Hepatocyte (in vitro differentiated cells): Measurements from ENCODE around the gene ULK1. TPM values are rescaled to one million over a fixed set of nuclear protein-coding genes. Genes with fewer than 3 reads are reported as not detected.

ENCODE experiments used
- DNase-seq: peaks from one replicate; pipeline ENCODE4 v3.0.0-alpha.2; 2016; ENCODE audit warnings: low spot score
- H2AFZ ChIP-seq: fragments of 200-600 bp; sonication (generic); 2 replicates; pipeline ENCODE4 v1.6.0; 2016; ENCODE audit warnings: antibody characterized with exemption, mild to moderate bottlenecking
- H3K27ac ChIP-seq: fragments of 200-600 bp; sonication (generic); 2 replicates; pipeline ENCODE4 v1.5.1; 2016; ENCODE audit warnings: mild to moderate bottlenecking
- H3K27me3 ChIP-seq: fragments of 200-600 bp; sonication (generic); 2 replicates; pipeline ENCODE4 v1.6.1; 2016
- H3K36me3 ChIP-seq: fragments of 200-600 bp; sonication (generic); replicated peaks from 2 replicates; pipeline ENCODE4 v1.5.1; 2016; ENCODE audit warnings: low read depth; ENCODE audit not compliant: insufficient read depth
- H3K4me1 ChIP-seq: fragments of 200-600 bp; sonication (generic); 2 replicates; pipeline ENCODE4 v1.5.1; 2016; ENCODE audit warnings: mild to moderate bottlenecking, moderate library complexity; ENCODE audit not compliant: insufficient read depth
- H3K4me2 ChIP-seq: fragments of 200-600 bp; sonication (generic); 2 replicates; pipeline ENCODE4 v1.6.0; 2016
- H3K4me3 ChIP-seq: fragments of 200-600 bp; sonication (generic); 2 replicates; pipeline ENCODE4 v1.5.1; 2016; ENCODE audit warnings: mild to moderate bottlenecking
- H3K79me2 ChIP-seq: fragments of 200-600 bp; sonication (generic); 2 replicates; pipeline ENCODE4 v1.6.0; 2017; ENCODE audit warnings: mild to moderate bottlenecking
- H3K9me2 ChIP-seq: fragments of 200-600 bp; sonication (generic); replicated peaks from 2 replicates; pipeline ENCODE4 v1.6.0; 2017; ENCODE audit warnings: mild to moderate bottlenecking; ENCODE audit not compliant: insufficient read depth
- H3K9me3 ChIP-seq: fragments of 200-600 bp; sonication (generic); 2 replicates; pipeline ENCODE4 v1.5.1; 2016; ENCODE audit warnings: low read depth, mild to moderate bottlenecking
- H4K20me1 ChIP-seq: fragments of 200-600 bp; sonication (generic); 2 replicates; pipeline ENCODE4 v1.6.0; 2016; ENCODE audit warnings: mild to moderate bottlenecking; ENCODE audit not compliant: insufficient read depth, poor library complexity, severe bottlenecking
- EZH2 ChIP-seq: fragments of 200-600 bp; sonication (generic); IDR thresholded peaks from 2 replicates; pipeline ENCODE4 v1.6.1; 2016; ENCODE audit warnings: antibody characterized with exemption, mild to moderate bottlenecking, borderline replicate concordance
- EZH2phosphoT487 ChIP-seq: fragments of 200-600 bp; sonication (generic); IDR thresholded peaks from one replicate; pipeline ENCODE4 v1.6.1; 2018; ENCODE audit warnings: antibody characterized with exemption, mild to moderate bottlenecking, low read depth, moderate library complexity; ENCODE audit not compliant: unreplicated experiment, severe bottlenecking
- WGBS: methylation state at CpG from one replicate; pipeline ENCODE4 v1.1.6; 2016; ENCODE audit warnings: low lambda C conversion rate; ENCODE audit errors: missing lambda C conversion rate; 5-methylcytosine and 5-hydroxymethylcytosine counted together
- polyA plus RNA-seq: library from polyadenylated mRNA; unstranded; fragments of >200 nt; fragmentation: Nextera tagmentation; extraction: Ambion mirVana; gene quantifications from 2 replicates; pipeline ENCODE4 v1.2.1, GENCODE V29; 2016
- total RNA-seq: library from RNA; depleted of rRNA; stranded (reverse); fragments of >200 nt; gene quantifications from 2 replicates; pipeline ENCODE4 v1.2.3, GENCODE V29; 2014
- TF ChIP-seq, protein P1 (sequence below): fragments of 200-600 bp; sonication (generic); IDR thresholded peaks from 2 replicates; pipeline ENCODE4 v1.5.1; 2016; ENCODE audit warnings: antibody characterized with exemption, mild to moderate bottlenecking; ENCODE audit not compliant: poor library complexity

The ULK1 gene
- total and polyA plus RNA-seq, 2 experiments from 2014 or later = 9.4 to 11.0 TPM

DNA sequence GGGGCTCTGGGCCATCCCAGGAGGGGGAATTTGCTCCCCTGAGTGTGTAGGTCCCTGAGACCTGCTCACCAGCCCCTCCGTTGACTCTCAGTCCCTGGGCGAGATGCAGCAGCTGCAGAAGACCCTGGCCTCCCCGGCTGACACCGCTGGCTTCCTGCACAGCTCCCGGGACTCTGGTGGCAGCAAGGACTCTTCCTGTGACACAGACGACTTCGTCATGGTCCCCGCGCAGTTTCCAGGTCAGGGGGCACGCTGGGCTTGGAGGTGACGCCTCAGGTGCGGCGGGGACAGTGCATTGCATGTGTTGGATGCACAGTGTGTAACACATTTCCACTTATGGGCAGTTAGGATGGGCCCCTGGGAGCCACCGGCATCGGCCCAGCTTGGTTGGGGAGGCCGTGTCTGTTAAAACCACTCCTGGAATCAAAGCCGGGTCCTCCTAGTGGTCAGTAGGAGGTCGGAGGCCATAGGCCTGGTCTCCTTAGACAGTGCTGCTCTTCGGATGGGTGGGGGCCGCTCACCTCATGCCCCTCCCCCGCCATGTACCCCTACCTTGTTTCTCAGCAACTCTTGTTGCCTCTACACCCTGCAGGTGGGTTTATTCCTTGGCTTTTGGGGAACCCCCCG lies 17.5 kb downstream of the ULK1 start:
- no peaks in the 10 kb centered on the region for H3K4me1 ChIP-seq
- peaks cover 4% of the 10 kb centered on the region for H4K20me1 ChIP-seq
- H3K36me3 ChIP-seq = no peaks in the 10 kb centered on the region
- no peak for DNase-seq
- TF ChIP-seq EZH2 (no peak), EZH2phosphoT487 (no peak)
- TF ChIP-seq, protein P1, sequence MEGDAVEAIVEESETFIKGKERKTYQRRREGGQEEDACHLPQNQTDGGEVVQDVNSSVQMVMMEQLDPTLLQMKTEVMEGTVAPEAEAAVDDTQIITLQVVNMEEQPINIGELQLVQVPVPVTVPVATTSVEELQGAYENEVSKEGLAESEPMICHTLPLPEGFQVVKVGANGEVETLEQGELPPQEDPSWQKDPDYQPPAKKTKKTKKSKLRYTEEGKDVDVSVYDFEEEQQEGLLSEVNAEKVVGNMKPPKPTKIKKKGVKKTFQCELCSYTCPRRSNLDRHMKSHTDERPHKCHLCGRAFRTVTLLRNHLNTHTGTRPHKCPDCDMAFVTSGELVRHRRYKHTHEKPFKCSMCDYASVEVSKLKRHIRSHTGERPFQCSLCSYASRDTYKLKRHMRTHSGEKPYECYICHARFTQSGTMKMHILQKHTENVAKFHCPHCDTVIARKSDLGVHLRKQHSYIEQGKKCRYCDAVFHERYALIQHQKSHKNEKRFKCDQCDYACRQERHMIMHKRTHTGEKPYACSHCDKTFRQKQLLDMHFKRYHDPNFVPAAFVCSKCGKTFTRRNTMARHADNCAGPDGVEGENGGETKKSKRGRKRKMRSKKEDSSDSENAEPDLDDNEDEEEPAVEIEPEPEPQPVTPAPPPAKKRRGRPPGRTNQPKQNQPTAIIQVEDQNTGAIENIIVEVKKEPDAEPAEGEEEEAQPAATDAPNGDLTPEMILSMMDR = no peak
- H3K4me3 ChIP-seq = no peak overlapping the region
- H3K27ac ChIP-seq = no peak overlapping the region
- no peaks in the 10 kb centered on the region for H3K27me3 ChIP-seq
- no peak overlapping the region for H3K4me2 ChIP-seq
- 94% methylated on average over 22 of the region's 22 CpGs for WGBS
- no peak overlapping the region for H2AFZ ChIP-seq
- no peaks in the 10 kb centered on the region for H3K9me3 ChIP-seq
- no peaks in the 10 kb centered on the region for H3K9me2 ChIP-seq
- H3K79me2 ChIP-seq = no peaks in the 10 kb centered on the region

DNA sequence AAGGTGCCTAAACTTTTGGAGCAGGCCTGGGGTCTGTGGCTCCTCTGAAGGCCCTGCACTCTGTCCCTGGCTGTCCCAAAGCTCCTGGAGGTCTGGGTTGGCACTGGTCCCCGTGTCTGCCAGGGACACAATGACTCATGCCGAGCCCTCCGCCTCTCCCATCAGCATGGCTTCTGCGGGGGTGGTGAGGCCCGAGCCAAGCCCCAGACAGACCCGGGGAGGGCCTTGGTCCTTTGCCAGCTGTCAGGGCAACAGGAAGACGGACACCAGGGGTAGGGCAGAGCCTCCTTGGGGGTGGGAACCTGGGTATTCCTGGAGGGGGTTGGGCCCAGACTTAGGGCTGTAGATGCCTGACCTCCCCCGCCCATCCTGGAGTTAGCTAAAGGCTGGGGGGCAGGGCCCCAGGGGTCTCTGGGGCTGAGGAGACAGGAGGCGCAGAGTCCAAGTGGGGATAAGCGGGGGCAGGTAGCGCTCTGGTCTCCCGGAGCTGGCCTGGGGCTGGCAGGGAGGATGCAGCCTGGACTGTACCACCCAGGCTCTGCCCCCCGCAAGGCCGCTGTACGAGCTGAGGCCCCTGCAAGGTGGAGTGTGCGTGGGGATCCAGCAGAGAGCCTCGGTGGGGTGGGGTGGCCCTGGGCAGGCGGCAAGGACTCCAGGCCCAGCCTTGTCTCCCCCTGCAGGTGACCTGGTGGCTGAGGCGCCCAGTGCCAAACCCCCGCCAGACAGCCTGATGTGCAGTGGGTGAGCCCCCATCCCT lies 18.3 kb downstream of the ULK1 start:
- Histone ChIP-seq H3K4me1 (no peaks in the 10 kb centered on the region), H4K20me1 (peaks cover 4% of the 10 kb centered on the region), H3K4me3 (no peak overlapping the region), H3K27ac (no peak overlapping the region), H2AFZ (no peak overlapping the region), H3K27me3 (no peaks in the 10 kb centered on the region), H3K9me3 (no peaks in the 10 kb centered on the region), H3K4me2 (no peak overlapping the region), H3K79me2 (no peaks in the 10 kb centered on the region), H3K9me2 (no peaks in the 10 kb centered on the region), H3K36me3 (no peaks in the 10 kb centered on the region)
- 87% methylated on average over 20 of the region's 20 CpGs for WGBS
- DNase-seq = peak; percentile 46
- TF ChIP-seq, protein P1 = no peak
- TF ChIP-seq EZH2 (no peak), EZH2phosphoT487 (no peak)

DNA sequence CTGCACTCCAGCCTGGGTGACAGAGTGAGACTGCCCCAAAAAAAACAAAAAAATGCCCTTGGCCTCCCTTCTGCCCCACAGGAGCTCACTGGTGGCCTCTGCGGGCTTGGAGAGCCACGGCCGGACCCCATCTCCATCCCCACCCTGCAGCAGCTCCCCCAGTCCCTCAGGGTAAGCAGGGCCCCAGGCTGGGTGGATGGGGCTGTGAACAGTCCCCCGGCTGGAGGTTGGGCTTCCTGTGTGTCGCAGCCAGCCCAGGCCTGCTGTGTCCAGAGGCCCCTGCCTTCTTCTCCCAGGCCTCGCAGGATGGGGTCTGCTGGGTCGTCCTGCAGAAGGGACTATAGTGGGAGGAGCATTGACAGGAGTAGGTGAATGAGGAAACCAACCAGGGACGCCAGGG lies 19.2 kb downstream of the ULK1 start:
- TF ChIP-seq EZH2phosphoT487 = no peak
- TF ChIP-seq, protein P1 = no peak
- H3K27me3 ChIP-seq = no peaks in the 10 kb centered on the region
- no peaks in the 10 kb centered on the region for H3K36me3 ChIP-seq
- H3K27ac ChIP-seq = no peak overlapping the region
- 93% methylated on average over 8 of the region's 8 CpGs for WGBS
- no peaks in the 10 kb centered on the region for H3K4me1 ChIP-seq
- no peaks in the 10 kb centered on the region for H3K9me2 ChIP-seq
- peaks cover 4% of the 10 kb centered on the region for H4K20me1 ChIP-seq
- H3K4me3 ChIP-seq = no peak overlapping the region
- no peak overlapping the region for H3K4me2 ChIP-seq
- H2AFZ ChIP-seq = no peak overlapping the region
- no peak for DNase-seq
- H3K79me2 ChIP-seq = no peaks in the 10 kb centered on the region
- no peaks in the 10 kb centered on the region for H3K9me3 ChIP-seq
